ENCODE measurements around the gene CLIP3. TPM values are rescaled to one million over a fixed set of nuclear protein-coding genes. Genes with fewer than 3 reads are reported as not detected.

CLIP3 gene
- total and polyA plus RNA-seq, 2 of the 13 experiments (the other 11 are each of a cell fraction or from before 2014, with no cell fraction given), result 0.15 to 1.2 TPM

GRCh38 chr19:36054119-36054732, 21.6 kb upstream of the CLIP3 start, which contains the start of gene THAP8 (continued):
- peak; percentile 66; the same call in 1 of the 2 replicates for TF ChIP-seq HNF1B (CRISPR knock-in tag; IDR thresholded peaks at IDR 0.05)
- no peak for TF ChIP-seq TAF15 (IDR thresholded peaks at IDR 0.05; ENCODE audit: low read depth, low read length, poor library complexity, severe bottlenecking)
- peak; percentile 38; the same call in 1 of the 2 replicates for TF ChIP-seq ZNF766 (CRISPR knock-in tag; IDR thresholded peaks at IDR 0.05; ENCODE audit: borderline replicate concordance)
- no peak for TF ChIP-seq SMAD9 (CRISPR knock-in tag; IDR thresholded peaks at IDR 0.05)
- peak; percentile 73 for TF ChIP-seq HNF4A (CRISPR knock-in tag; IDR thresholded peaks at IDR 0.05)
- TF ChIP-seq TBX2 (CRISPR knock-in tag; IDR thresholded peaks at IDR 0.05; ENCODE audit: borderline replicate concordance), result peak; percentile 97
- no peak for TF ChIP-seq ZFYVE20 (CRISPR knock-in tag; IDR thresholded peaks at IDR 0.05; ENCODE audit: borderline replicate concordance, low read depth)
- TF ChIP-seq ZNF335 (CRISPR knock-in tag; IDR thresholded peaks at IDR 0.05), result peak; percentile 42; the same call in 1 of the 2 replicates
- no peak for TF ChIP-seq SNAPC5 (CRISPR knock-in tag; IDR thresholded peaks at IDR 0.05; ENCODE audit: borderline replicate concordance)
- 0 out of 2 replicates have a peak, but pooled peaks have one; percentile 45 for TF ChIP-seq HIC2 (CRISPR knock-in tag; IDR thresholded peaks at IDR 0.05; ENCODE audit: low read depth)
- TF ChIP-seq ZBTB8A (CRISPR knock-in tag; IDR thresholded peaks at IDR 0.05; ENCODE audit: borderline replicate concordance, low read depth), result no peak
- peak; percentile 87 for TF ChIP-seq YEATS4 (CRISPR knock-in tag; IDR thresholded peaks at IDR 0.05; ENCODE audit: borderline replicate concordance)
- TF ChIP-seq NR2F2 (IDR thresholded peaks at IDR 0.05; ENCODE audit: borderline replicate concordance, low read depth), result no peak
- TF ChIP-seq HOMEZ (CRISPR knock-in tag; IDR thresholded peaks at IDR 0.05; ENCODE audit: low read depth), result peak; percentile 17; the same call in 1 of the 2 replicates
- TF ChIP-seq ZNF512 (CRISPR knock-in tag; IDR thresholded peaks at IDR 0.05), result no peak
- no peak for TF ChIP-seq PCBP2 (optimal IDR thresholded peaks at IDR 0.05; ENCODE audit: low read depth, low read length, poor library complexity, severe bottlenecking)
- TF ChIP-seq GTF3A (CRISPR knock-in tag; conservative IDR thresholded peaks at IDR 0.05), result no peak

Data from HepG2 (cell line).